ENCODE data around the gene CRYBB3. TPM values are rescaled to one million over a fixed set of nuclear protein-coding genes. Genes with fewer than 3 reads are reported as not detected.
"Not testable (repeated sequence)": the region's sequence is repeated elsewhere in the genome, so short reads cannot be mapped to it uniquely, and the experiment has no call there.

CRYBB3 gene
- total RNA-seq, 1 donor from 2014 or later = 0.27 TPM

DNA sequence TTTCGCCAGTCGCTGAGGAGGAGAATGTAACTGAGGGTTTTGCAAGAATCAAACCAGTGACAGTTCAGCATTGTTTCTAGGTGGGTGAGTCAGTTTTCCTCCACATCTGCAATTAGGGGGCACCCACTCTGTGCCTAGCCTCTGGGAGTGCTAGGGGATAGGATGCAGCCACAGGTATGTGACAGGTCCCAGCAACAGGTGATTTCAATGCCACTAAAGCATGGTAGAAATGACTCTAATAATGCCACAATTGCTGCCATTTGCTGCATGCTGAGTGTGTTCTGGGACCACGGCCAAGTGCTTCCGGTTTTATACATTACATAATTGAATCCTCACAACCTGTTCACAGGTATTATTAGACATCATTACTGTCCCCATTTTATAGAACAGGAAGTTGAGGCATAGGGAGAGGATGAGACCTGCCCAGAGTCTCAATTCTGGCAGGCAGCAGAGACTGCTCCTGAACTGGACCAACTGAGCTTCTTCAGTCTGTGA, 20.3 kb downstream of the CRYBB3 start:
- no peak for DNase-seq (ENCODE audit: low spot score in 2 of 2, unreplicated experiment in 2 of 2)
- TF ChIP-seq, protein P1, sequence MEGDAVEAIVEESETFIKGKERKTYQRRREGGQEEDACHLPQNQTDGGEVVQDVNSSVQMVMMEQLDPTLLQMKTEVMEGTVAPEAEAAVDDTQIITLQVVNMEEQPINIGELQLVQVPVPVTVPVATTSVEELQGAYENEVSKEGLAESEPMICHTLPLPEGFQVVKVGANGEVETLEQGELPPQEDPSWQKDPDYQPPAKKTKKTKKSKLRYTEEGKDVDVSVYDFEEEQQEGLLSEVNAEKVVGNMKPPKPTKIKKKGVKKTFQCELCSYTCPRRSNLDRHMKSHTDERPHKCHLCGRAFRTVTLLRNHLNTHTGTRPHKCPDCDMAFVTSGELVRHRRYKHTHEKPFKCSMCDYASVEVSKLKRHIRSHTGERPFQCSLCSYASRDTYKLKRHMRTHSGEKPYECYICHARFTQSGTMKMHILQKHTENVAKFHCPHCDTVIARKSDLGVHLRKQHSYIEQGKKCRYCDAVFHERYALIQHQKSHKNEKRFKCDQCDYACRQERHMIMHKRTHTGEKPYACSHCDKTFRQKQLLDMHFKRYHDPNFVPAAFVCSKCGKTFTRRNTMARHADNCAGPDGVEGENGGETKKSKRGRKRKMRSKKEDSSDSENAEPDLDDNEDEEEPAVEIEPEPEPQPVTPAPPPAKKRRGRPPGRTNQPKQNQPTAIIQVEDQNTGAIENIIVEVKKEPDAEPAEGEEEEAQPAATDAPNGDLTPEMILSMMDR (IDR thresholded peaks at IDR 0.05; ENCODE audit: unreplicated experiment) = no peak
- Mint-ChIP-seq H3K4me3 (no peak overlapping the region), H3K27ac (no peak overlapping the region), H3K27me3 (ENCODE audit: low read depth) (peaks cover 53% of the 10 kb centered on the region), H3K9me3 (no peaks in the 10 kb centered on the region), H3K4me1 (no peaks in the 10 kb centered on the region), H3K36me3 (no peaks in the 10 kb centered on the region)

DNA sequence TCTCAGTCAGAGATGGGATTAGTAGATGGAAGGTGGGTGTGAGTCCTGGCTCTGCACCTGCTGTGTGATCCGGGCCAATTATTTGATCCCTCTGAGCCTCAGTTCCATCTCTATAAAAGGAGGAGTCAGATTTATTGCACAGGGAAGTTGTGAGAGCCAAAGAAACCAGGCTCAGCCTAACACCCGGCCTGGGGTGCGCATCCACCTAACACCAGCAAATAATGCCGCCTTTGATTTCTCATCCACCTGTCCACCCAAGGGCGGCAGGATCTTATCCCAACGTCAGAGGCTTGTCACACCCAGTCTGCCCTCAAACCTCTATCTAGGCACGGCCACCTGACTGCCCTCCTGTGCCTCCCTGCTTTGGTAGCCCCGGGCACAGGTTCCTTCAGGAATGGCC, 22.1 kb downstream of the CRYBB3 start:
- Mint-ChIP-seq H3K36me3 (no peaks in the 10 kb centered on the region), H3K4me3 (no peak overlapping the region), H3K9me3 (no peaks in the 10 kb centered on the region), H3K27ac (no peak overlapping the region), H3K4me1 (no peaks in the 10 kb centered on the region), H3K27me3 (ENCODE audit: low read depth) (peaks cover 61% of the 10 kb centered on the region)
- DNase-seq (ENCODE audit: low spot score in 2 of 2, unreplicated experiment in 2 of 2) = no peak
- TF ChIP-seq, protein P1 (IDR thresholded peaks at IDR 0.05; ENCODE audit: unreplicated experiment) = no peak

DNA sequence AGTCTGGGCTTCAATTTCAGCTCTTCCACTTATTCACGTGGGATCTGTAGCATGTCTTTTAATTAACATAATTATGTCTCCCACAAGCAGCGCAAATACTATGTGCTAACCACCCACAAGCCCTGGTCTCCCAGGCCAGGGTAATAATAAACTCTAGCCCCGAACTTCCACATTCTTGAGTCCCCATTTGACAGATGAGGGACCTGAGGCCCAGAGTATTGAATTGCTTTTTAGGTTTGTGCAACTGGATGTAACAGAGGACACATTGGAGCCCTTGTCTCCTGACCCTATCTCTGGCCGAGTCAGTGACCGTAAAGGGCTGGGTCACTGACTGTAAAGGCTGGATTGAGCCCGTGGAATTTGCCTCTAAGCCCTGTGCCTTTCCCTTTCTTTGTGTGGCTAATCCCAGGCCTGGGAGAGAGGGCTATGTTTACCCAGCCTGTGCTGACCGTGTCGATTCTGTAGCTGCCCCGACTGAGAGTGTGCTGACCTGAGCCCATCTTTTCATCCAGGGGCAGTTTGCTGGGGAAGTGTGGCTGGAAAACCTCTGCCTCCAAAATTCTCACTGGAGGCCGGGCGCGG, 23.7 kb downstream of the CRYBB3 start:
- TF ChIP-seq, protein P1 (IDR thresholded peaks at IDR 0.05; ENCODE audit: unreplicated experiment) = no peak
- DNase-seq (ENCODE audit: low spot score in 2 of 2, unreplicated experiment in 2 of 2) = no peak
- peaks cover 61% of the 10 kb centered on the region for H3K27me3 Mint-ChIP-seq (ENCODE audit: low read depth)
- no peaks in the 10 kb centered on the region for H3K36me3 Mint-ChIP-seq
- no peaks in the 10 kb centered on the region for H3K9me3 Mint-ChIP-seq
- no peak overlapping the region for H3K4me3 Mint-ChIP-seq
- H3K27ac Mint-ChIP-seq = no peak overlapping the region
- no peaks in the 10 kb centered on the region for H3K4me1 Mint-ChIP-seq

DNA sequence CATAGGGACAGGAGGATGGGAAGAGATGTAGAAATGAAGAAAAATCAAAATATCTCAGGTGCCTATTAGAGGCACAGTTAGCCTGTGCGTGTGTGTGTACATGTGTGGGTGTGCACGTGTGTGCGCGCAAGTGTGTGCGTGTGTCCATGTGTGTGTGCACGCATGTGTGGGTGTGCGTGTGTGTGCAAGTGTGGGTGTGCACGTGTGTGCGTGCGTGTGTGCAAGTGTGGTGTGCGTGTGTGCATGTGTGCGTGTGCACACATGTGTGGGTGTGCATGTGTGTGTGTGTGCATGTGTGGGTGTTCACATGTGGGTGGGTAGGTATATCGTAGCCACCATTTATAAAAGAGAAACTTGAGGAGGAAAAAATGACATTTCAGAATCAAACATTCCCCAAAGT, 29.2 kb downstream of the CRYBB3 start:
- DNase-seq (ENCODE audit: low spot score in 2 of 2, unreplicated experiment in 2 of 2) = no peak
- Mint-ChIP-seq H3K27me3 (ENCODE audit: low read depth) (peaks cover 33% of the 10 kb centered on the region), H3K27ac (no peak overlapping the region), H3K9me3 (no peaks in the 10 kb centered on the region), H3K36me3 (no peaks in the 10 kb centered on the region), H3K4me3 (no peak overlapping the region), H3K4me1 (no peaks in the 10 kb centered on the region)
- TF ChIP-seq, protein P1 (IDR thresholded peaks at IDR 0.05; ENCODE audit: unreplicated experiment) = no peak

DNA sequence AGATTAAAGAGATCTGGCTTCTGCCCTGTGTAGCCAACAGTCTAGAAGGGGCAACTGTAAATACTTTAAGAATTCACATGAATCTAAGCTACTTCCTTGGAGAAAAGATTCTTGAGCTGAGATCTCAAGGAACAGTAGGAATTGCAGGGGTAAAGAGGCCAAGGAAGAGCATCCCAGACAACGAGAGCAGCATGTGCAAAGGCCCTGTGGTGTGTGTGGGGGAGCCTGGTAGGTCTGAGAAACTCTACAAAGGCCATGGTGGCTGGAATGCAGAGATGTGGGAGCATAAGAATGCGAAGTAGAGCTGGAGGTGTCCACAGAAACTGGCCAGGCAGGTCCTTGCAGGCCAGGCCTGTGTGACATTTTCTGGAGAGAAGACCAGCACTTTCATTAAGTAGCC, 31.1 kb downstream of the CRYBB3 start:
- not testable (repeated sequence) for H3K9me3 Mint-ChIP-seq; H3K4me3 Mint-ChIP-seq; H3K36me3 Mint-ChIP-seq; H3K4me1 Mint-ChIP-seq; H3K27ac Mint-ChIP-seq; DNase-seq (ENCODE audit: low spot score in 2 of 2, unreplicated experiment in 2 of 2)
- H3K27me3 Mint-ChIP-seq (ENCODE audit: low read depth) = peaks cover 36% of the 10 kb centered on the region

DNA sequence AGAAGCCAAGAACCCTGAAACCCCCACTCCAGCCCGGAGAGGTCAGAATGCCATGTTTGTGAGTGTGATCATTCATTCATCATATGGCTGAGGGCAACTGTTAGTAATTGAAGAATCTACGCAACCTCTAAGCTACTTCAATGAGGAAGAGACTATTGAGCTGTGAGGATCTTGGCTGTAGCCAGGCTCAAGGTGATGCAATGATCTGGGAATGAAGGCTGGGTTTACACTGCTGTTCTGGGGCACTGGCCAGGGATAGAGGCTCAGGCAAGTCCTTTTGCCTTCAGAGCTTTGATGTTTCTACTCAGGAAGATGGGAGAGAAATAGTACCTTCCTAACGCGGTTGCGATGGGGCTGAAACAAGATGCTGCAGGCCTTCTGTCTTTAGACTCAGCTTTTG, 32.6 kb downstream of the CRYBB3 start:
- Mint-ChIP-seq H3K27me3 (ENCODE audit: low read depth) (peaks cover 36% of the 10 kb centered on the region), H3K4me3 (no peak overlapping the region), H3K4me1 (peaks cover 1% of the 10 kb centered on the region), H3K36me3 (no peaks in the 10 kb centered on the region), H3K27ac (no peak overlapping the region), H3K9me3 (no peaks in the 10 kb centered on the region)
- TF ChIP-seq, protein P1 (IDR thresholded peaks at IDR 0.05; ENCODE audit: unreplicated experiment) = no peak
- DNase-seq (ENCODE audit: low spot score in 2 of 2, unreplicated experiment in 2 of 2) = no peak

DNA sequence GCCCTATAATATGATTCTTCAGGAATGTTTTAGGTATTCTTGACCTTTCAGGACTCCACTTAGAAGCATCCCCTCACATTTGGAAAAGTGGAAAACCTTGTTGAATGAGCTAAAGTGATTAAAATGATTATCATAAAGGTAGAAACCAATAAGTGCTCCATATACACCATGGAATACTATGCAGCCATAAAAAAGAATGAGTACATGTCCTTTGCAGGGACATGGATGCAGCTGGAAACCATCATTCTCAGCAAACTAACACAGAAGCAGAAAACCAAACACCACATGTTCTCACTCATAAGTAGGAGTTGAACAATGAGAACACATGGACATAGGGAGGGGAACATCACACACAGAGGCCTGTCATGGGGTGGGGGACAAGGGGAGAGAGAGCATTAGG, 34.0 kb downstream of the CRYBB3 start:
- peaks cover 44% of the 10 kb centered on the region for H3K27me3 Mint-ChIP-seq (ENCODE audit: low read depth)
- DNase-seq (ENCODE audit: low spot score in 2 of 2, unreplicated experiment in 2 of 2); H3K4me1 Mint-ChIP-seq; H3K4me3 Mint-ChIP-seq; H3K36me3 Mint-ChIP-seq; H3K9me3 Mint-ChIP-seq; H3K27ac Mint-ChIP-seq: not testable (repeated sequence)

Measured in mesothelial cell of epicardium (in vitro differentiated cells).